GM10248 (cell line): ENCODE results near the gene STOML1.
"Not testable (repeated sequence)": the region's sequence is repeated elsewhere in the genome, so short reads cannot be mapped to it uniquely, and the experiment has no call there.

Experiments used
- CTCF ChIA-PET: fragments of 300-600 bp; sonication (Branson Sonifier 250); formaldehyde crosslinking; extraction: SDS; loops from one replicate; lab custom pipeline; 2021; ENCODE audit warnings: antibody characterized with exemption; lab: Yijun Ruan, JAX
- POLR2A ChIA-PET: fragments of 350-650 bp; sonication (Branson Sonifier 250); formaldehyde crosslinking; extraction: SDS; loops from one replicate; lab custom pipeline; 2020; ENCODE audit warnings: antibody characterized with exemption; lab: Yijun Ruan, JAX
- DNase-seq: peaks from one replicate; pipeline ENCODE4 v3.0.0; 2012; ENCODE audit errors: extremely low spot score
- CTCF ChIP-seq: IDR thresholded peaks from 2 replicates; pipeline ENCODE4 v1.5.1; 2012; ENCODE audit warnings: mild to moderate bottlenecking, low read depth; ENCODE audit errors: extremely low read depth, missing control alignments, control extremely low read depth

Gene STOML1

GRCh38 chr15:73968461-73968860 is 23.6 kb downstream of the STOML1 start:
- ChIA-PET POLR2A (no interaction called here), CTCF (interaction anchor here (1.2 to 12.6 kb wide), 2 partner anchors 17 to 23 kb away, joined by 3 to 162 read pairs; partner anchors contain the start of genes PML and STOML1)
- no peak for TF ChIP-seq CTCF
- no peak for DNase-seq

GRCh38 chr15:73965758-73966113 is 26.4 kb downstream of the STOML1 start:
- no peak for TF ChIP-seq CTCF
- CTCF ChIA-PET = interaction anchor here (0.7 to 4.7 kb wide), 13 partner anchors 8 to 354 kb away, joined by 3 to 40 read pairs (median 4); partner anchors contain the start of gene PML
- POLR2A ChIA-PET = no interaction called here
- peak; percentile 69 for DNase-seq

- no peak for DNase-seq
- POLR2A ChIA-PET = no interaction called here
- CTCF ChIA-PET = interaction anchor here (0.7 to 4.7 kb wide), 14 partner anchors 10 to 355 kb away, joined by 3 to 40 read pairs (median 4); partner anchors contain the start of gene PML
- no peak for TF ChIP-seq CTCF
These were observed 26.9 kb downstream of the STOML1 start for GRCh38 chr15:73965094-73965757.

GRCh38 chr15:73964736-73965093 is 27.4 kb downstream of the STOML1 start:
- TF ChIP-seq CTCF = peak; percentile 95
- POLR2A ChIA-PET = no interaction called here
- CTCF ChIA-PET = interaction anchor here (0.9 to 4.7 kb wide), 13 partner anchors 7 to 343 kb away, joined by 3 to 40 read pairs (median 6); partner anchors contain the start of gene PML
- DNase-seq = peak; percentile 86

GRCh38 chr15:73962433-73962832 is 29.7 kb downstream of the STOML1 start:
- DNase-seq = no peak
- POLR2A ChIA-PET = no interaction called here

GRCh38 chr15:73960472-73961070 is 31.5 kb downstream of the STOML1 start:
- POLR2A ChIA-PET, DNase-seq: not testable (repeated sequence)
- CTCF ChIA-PET = interaction anchor here (1.0 to 3.7 kb wide), 2 partner anchors 9 to 13 kb away, joined by 3 to 23 read pairs; no protein-coding TSS in a partner anchor

More at GRCh38 chr15:73962433-73962832, 29.7 kb downstream of the STOML1 start:
- TF ChIP-seq CTCF = no peak
- CTCF ChIA-PET = interaction anchor here (4.7 kb wide), 1 partner anchor 12 kb away, joined by 34 read pairs; no protein-coding TSS in a partner anchor

GRCh38 chr15:73959801-73960200 is 32.3 kb downstream of the STOML1 start:
- DNase-seq = no peak
- TF ChIP-seq CTCF = no peak
- ChIA-PET POLR2A (no interaction called here), CTCF (interaction anchor here (3.7 kb wide), 1 partner anchor 13 kb away, joined by 23 read pairs; no protein-coding TSS in a partner anchor)
